NCI-H524 (cell line): ENCODE results near the gene NUP98.

Source experiments
- DNase-seq, 2 experiments: peaks; one replicate each; lab custom pipeline; 2025; lab: John Stamatoyannopoulos, UW

Gene NUP98

DNA sequence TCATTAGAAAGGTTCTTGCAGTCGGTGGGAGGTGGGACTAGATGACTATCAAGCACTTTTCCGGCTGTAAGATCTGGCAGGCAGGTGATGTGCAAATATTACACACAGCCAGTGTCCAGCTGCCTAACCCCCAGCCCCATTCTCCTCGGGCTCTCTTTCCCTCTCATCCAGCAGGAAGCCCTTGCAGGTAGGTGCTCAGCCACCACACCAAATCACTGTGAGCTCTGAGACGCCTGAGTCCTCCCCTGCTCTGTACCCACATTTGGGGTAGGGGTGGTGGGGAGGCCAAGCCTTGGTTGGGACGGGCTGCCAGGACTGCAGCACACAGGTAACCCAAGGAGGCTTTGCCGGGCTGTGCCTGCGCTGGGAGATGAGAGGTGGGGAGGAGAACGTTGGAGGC is 156.2 kb downstream of the NUP98 start:
- no peak for DNase-seq

DNA sequence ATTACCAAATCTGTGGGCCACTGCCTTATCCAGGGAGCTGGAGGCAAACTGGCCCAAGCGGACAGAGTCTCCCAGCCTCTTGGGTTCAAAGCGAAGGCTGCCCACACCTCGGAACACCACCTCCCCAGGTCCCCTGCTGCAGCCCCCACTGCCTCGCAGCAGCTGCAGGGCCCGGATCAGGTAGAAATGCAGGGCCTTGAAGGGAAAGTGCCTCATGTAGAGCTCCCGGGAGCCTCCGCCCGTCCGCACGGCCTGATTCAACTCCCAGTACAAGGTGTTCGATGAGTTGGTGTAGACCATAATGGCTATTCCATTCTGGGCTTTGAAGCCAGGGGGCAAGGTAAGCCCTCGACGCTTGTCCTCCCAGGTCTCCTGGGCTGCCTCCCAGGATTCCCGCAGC is 157.5 kb downstream of the NUP98 start:
- DNase-seq = no peak

DNA sequence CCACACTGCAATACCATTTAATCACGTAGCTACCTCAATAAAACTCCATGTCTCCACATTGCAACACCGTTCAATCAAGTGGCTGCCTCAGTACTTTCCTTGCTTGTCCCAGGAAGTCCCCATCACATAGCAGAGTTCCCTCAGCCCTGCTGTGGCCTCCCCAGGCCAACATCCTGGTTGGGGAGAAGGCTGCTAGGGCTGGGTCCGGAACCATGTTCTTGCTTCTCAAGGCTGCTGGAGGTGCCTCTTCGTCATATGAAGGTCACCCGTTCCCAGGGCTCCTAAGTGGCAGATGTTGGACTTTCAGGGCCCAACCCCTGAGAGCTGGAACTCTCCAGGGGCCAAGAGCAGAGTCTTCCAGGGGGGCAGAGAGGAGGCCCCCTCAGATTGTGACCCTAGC is 158.8 kb downstream of the NUP98 start:
- no peak for DNase-seq

DNA sequence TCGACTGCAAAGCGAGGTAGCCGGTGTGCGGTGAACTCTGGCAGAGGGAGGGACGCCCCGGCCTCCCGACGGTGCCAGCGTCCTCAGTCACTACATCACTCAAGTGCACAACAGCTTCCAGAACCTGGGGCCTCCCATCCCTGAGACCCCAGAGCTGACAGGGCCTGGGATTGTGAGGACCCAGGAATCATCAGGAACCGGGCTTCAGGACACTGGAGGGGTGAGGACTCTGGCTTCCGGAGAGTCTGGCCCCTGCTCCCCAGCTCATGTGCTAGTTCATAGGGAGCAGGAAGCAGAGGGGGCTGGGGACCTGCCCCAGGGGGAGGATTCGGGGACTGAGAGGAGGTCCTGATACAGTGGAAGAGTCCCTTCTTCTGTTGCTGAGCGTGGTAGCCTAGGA is 160.2 kb downstream of the NUP98 start:
- no peak for DNase-seq

DNA sequence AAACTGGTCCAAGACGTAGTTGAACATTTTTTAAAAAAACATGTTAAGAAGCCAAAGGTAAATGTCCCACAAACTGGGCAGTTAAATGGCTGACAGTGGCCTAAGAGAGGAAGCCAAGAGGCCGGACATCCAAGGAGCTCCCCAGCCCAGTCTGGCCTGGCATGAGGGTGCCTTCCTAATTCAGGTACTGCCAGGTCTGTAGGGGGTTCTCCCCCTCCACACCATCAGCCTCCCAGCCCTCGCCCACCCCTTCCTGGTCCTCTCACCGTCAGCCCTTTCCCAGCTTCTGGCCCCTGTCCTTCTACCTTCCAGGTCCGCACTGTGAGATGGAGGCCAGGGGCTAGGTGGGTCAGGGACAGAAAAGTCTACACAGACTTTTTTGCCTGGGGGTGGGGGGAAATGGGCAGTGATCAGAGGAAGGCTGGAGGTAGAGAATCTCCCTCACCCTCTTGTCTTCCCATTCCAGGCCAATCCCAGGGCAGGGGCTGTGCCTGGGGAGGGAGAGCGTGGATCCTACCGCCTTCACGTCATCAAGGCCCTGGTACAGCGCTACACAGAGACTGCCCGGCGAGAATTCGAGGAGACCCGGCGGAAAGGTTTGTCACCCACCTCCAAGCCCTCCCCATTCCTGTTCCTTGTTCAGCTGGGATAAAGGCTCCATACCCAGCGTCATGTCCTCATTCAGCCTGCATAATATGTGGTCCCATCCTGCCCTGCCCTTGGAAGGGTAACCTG is 161.5 kb downstream of the NUP98 start:
- no peak for DNase-seq

DNA sequence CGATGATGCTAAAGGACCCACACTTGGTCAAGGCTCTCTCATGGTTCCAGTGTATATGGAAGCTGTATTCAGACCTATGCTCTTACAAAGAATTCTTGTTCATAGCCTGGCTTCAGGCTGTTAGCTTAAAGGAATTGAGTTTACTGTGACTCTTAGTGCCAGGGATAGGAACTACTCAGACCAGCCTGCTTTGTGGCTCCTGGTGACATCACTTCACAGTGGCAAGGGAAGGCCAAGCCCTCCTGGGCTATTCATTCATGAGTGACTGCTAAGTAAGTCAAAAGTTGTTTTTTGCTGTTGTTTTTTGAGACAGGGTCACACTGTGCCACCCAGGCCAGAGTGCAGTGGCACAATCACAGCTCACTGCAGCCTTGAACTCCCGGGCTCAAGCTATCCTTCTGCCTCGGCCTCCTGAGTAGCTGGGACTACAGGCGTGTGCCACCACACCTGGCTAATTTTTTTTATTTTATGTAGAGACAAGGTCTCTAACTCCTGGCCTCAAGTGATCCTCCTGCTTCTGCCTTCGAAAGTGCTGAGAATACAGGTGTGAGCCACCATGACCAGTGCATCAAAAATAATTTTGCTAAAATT is 165.2 kb downstream of the NUP98 start:
- no peak for DNase-seq

DNA sequence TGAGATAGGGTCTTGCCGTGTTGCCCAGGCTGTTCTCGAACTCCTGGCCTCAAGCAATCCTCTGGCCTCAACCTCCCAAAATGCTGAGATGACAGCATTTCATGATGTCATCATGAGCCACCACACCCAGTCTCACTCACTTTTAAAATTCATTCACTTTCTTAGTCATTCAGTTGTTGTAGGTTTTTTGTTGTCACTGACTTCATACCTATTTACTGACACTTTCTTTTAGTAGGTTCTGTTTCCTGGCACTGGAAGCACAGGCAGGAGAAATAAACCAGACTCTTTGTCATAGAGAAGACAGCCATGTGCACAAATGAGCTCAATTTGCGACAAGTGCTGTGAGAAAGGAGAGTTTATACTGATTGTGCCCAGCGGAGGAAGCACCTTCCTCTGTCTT is 166.0 kb downstream of the NUP98 start:
- no peak for DNase-seq

DNA sequence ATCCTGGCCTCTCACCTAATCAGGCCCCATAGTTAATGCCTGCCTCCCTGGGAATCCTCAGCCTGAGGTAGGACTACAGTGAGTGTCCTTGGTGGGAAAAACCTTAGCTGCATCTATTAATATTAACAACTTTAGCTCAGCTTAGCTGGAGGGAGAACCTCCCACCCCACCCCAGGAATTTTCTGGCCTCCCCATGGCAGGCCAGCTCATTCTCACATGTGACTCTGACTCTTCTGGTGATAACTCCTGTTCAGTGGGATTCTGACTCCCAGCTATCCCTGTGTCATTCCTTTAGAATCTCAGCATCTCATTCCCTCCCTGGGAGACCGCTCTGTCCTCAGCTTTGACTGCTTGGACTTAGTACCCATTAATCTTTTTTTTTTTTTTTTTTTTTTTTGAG is 170.1 kb downstream of the NUP98 start:
- DNase-seq = no peak

DNA sequence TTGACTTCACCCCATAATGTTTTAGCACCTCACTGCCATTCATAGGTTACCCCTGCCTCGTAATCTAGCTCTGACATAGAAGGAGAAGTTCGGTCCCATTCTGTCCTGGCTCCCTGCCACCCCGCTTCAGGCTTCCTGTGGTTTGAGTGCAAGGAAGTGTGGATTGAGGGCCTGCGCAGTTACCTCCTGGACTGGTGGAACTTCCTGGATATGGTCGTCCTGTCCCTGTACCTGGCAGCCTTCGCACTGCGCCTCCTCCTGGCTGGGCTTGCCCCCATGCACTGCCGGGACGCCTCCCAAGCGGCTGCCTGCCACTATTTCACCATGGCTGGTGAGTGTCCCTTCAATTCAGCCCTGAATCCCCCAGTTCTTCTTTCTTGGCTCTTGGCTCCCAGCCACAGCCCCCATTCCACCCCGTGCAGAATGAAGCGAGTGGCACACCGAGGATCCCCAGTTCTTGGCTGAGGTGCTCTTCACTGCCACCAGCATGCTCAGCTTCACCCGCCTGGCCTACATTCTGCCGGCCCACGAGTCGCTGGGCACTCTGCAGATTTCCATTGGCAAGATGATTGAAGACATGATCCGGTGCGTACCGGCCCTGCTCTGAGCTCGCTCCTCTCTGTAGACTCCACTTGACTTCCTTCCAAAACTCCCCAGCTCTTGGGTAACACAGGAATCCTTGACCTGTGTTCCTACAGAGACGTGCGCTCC is 170.9 kb downstream of the NUP98 start:
- no peak for DNase-seq
